Midbrain (tissue), 1 donor: ENCODE data around the gene P2RX7.
A peak's percentile ranks its signal among the peaks of the same experiment; 100 is the strongest.
"Not testable (repeated sequence)": the region's sequence is repeated elsewhere in the genome, so short reads cannot be mapped to it uniquely, and the experiment has no call there.

Experiments
- DNase-seq: peaks from one replicate; lab custom pipeline; 2025; lab: John Stamatoyannopoulos, UW

P2RX7 gene

DNA sequence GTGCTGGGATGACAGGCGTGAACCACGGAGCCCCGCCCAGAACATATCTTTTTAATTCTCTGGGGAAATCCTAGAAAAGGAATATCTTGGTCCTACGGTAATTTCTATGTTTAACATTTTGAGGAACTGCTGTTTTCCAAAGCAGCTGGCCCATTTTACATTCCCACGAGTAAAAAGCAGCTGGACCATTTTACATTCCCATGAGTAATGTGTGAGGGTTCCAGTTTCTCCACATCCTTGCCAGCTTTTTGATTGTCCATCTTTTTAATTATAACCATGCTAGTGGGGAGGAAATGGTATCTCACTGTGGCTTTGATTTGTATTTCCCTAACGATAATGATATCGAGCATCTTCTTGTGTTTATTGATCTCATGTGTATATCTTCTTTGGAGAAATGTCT is 72.8 kb downstream of the P2RX7 start:
- no peak for DNase-seq

DNA sequence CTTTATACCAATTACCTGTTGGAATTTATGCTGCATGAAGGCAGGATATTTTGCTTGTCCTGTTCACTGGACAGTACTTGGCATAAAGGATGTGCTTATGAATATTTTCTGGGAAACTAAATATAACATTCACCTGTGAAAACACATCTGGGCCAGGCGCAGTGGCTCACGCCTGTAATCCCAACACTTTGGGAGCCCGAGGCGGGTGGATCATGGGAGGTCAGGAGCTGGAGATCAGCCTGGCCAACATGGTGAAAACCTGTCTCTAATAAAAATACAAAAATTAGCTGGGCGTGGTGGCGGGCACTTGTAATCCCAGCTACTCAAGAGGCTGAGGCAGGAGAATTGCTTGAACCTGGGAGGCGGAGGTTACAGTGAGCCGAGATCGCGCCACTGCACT is 75.9 kb downstream of the P2RX7 start:
- not testable (repeated sequence) for DNase-seq

DNA sequence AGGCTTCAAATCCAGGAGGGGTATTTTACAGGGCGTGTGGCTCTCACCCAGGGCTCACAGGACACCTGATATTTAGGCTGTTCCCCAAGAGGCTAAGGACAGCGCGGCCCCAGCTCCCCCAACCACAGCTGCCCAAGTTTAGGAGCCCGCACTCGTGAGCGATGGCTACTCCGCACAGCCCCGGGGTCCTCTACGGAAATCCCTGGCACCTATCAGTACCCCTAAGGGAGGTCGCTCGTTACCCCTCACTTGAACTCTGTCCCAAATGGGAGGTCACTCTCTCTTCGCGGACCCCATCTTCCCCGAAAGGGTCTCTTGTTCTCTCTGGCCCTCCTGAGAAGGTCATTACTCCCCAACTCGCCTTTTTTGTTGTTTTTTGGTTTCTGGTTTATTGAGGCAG is 76.5 kb downstream of the P2RX7 start:
- DNase-seq, result no peak

DNA sequence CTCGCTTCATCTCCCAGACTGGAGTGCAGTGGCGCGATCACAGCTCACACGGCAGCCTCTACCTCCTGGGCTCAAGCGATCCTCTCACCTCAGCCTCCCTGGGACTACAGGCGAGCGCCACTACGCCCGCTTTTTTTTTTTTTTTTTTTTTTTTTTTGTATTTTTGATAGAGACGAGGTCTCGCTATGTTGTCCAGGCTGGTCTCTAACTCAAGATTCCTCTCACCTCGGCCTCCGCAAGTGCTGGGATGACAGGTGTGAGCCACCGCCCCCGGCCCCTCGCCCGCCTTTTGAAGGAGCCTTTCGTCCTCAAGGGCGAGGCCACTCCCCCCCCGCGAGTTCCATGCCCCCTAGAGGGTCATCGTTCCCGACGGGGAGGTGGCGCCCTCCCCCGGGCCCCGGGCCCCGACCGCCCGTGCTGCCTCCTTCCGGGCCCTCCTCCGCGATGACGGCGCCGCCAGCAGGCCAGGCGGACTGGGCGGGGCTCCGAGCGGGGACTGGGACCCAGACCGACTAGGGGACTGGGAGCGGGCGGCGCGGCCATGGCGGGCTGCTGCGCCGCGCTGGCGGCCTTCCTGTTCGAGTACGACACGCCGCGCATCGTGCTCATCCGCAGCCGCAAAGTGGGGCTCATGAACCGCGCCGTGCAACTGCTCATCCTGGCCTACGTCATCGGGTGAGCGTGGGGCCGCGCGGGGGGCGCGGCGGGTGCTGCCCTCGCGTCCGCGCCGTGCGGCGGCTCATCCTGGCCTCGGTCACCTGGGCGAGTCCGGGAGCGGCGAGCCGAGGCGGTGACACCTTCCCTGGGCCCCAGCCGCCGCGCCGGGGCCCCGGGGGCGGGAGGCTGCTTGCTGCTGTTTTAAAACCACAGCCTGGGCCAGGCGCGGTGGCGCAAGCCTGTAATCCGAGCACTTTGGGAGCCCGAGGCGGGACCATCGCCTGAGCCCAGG is 77.2 kb downstream of the P2RX7 start, which contains the start of gene P2RX4:
Gene P2RX4, plus strand, starts transcription at position 506 of the 949 bp plus-strand sequence. Its CDS starts 36 bp downstream, at position 542.
- DNase-seq, result peak; percentile 83

DNA sequence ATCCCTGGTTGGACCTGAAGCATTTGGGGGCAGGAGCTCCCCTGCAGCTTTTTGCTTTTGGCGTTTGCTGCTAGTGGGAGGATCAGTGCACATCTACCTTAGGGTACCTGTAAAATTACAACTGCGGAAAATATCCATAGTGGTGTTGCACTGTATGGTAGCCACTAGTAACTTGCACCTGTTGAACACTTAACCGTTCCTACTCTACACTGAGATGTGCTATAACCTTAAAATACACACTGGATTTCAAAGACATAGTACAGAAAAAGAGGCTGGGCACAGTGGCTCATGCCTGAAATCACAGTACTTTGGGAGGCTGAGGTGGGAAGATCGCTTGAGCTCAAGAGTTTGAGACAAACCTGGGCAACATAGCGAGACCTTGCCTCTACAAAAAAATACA is 80.2 kb downstream of the P2RX7 start:
- no peak for DNase-seq

DNA sequence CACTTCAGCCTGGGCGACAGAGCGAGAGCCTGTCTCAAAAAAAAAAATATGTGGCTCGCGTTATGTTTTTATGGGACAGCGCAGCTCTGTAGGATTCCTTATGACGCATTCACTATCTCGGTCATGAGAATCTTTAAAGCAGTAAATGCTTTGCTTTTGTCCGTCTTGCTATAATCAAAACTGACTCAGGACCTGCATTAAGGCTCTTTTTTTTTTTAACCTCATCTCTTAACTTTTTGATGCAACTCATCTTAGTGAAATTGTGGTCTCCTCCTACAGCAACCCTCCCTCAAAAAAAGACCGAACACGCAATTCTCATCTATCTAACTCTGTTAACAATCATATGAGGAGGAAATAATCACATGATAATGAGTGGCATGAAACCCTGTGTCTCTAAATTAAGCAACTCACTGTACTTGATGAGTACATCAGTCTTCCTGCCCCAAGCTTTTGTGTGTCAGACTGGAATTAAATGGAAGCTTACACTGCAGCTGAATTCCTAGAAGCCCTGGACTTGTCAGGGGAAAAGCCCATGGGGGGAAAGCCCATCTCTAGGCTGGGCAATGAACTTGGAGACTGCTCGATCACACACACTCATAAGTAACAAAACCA is 81.6 kb downstream of the P2RX7 start:
- no peak for DNase-seq

GRCh38 chr12:121214855-121215745 is 82.4 kb downstream of the P2RX7 start:
- no peak for DNase-seq

- no peak for DNase-seq
Measured at GRCh38 chr12:121216102-121216501, 83.4 kb downstream of the P2RX7 start.

- no peak for DNase-seq
Measured at GRCh38 chr12:121217063-121217462, 84.4 kb downstream of the P2RX7 start.

DNA sequence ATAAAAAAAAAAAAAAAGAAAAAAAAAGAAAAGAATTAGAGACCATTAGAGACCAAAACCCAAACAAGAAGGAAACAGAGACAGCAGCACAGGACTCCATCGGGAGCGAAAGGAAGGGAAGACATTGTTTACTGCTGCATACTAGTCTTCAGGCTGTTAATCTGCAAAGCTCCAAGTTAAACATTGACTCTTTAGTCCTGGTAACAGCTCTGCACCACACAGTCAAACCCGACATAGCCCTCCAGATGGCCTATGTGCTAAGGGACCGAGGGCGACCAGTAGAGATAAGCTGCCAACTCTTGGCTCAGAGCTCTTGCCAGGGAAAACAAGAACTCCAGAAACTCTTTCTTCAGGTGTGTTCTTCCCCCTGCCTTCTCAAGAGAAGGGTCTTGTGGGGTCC is 85.1 kb downstream of the P2RX7 start:
- no peak for DNase-seq

- DNase-seq, result no peak
Measured at GRCh38 chr12:121218588-121219352, 86.1 kb downstream of the P2RX7 start.

DNA sequence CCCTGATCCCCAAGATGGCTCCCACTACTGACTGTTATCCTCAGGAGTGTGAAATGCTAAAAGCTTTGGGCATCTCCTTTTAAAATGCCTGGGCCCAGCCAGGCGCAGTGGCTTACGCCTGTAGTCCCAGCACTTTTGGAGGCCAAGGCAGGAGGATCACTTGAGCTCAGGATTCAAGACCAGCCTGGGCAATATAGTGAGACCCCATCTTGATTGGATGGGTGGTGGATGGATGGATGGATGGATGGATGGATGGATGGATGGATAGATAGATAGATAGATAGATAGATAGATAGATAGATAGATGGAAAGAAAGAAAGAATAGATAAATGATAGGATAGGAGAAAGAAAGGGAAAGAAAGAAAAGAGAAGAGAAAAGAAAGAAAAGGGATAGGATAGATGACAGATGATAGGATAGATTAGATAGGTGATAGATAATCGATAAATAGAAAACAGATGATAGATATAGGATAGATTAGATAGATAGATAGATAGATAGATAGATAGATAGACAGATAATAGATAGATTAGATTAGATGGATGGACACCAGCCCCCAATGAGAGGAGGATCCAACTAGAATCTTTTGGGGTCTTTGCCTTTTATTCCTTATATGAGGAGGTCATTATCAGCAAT is 86.8 kb downstream of the P2RX7 start:
- no peak for DNase-seq

DNA sequence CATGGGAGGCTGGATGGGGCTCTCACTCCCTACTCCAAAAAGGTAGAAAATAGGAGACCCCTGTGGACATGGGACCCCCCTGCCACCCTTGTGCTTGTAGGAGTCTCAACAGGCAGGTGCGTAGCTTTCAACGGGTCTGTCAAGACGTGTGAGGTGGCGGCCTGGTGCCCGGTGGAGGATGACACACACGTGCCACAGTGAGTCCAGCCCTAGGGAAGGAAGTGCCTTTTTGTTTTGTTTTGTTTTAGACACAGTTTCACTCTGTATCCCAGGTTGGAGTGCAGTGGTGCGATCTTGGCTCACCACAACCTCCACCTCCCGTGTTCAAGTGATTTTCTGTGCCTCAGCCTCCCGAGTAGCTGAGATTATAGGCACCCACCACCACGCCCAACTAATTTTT is 90.2 kb downstream of the P2RX7 start:
- no peak for DNase-seq

GRCh38 chr12:121223292-121224285 is 90.9 kb downstream of the P2RX7 start:
- no peak for DNase-seq

DNA sequence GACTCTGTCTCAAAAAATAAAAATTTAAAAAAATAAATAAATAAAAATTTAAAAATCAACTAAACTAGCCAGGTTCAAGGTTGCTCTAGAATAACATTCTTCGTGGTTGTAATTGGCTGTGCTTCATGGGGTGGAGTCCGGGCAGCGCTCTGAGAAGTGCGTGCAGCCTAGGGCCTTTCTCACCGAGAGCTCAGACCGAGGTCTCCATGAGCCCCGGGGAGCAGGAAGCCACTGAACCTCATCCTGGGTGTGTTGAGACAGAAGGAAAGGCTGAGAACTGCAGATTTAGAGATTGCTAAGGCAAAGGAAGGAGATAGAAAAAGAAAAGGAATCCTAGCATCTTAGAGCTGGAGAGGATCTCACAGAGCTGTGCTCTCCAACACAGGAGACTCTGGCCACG is 91.9 kb downstream of the P2RX7 start:
- no peak for DNase-seq

GRCh38 chr12:121226399-121226798 is 93.7 kb downstream of the P2RX7 start:
- DNase-seq, result no peak

DNA sequence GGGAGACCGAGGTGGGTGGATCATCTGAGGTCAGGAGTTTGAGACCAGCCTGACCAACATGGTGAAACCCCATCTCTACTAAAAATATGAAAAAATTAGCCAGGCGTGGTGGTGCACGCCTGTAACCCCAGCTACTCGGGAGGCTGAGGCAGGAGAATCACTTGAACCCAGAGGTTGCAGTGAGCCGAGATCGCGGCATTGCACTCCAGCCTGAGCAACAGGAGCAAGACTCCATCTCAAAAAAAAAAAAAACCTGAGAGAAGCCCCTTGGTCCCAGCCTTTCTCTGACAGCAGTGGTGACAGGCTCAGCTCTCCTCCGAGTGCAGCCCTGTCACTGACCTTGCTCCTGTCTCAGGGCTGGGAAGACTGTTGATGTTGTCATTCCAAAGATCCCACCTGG is 94.2 kb downstream of the P2RX7 start:
- DNase-seq, result not testable (repeated sequence)

DNA sequence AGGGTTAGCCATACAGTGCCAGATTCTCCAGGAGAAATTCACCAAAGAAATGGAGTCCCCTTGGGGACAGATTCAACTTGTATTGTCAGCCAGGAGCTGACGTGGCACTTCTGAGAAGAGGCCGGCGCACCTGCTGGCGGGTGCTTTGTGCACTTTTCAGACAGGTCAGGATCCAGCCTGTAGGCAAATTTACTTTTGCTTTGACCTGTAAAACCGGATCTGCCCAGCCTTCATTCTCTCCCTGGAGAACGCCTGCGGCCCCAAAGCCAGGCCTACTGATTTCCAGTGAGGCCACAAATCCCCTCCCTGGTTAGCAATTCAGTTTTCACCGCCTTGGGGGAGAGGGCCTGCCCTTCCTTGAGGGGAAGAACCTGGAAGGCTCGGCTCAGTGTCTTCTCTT is 94.6 kb downstream of the P2RX7 start:
- DNase-seq, result no peak

DNA sequence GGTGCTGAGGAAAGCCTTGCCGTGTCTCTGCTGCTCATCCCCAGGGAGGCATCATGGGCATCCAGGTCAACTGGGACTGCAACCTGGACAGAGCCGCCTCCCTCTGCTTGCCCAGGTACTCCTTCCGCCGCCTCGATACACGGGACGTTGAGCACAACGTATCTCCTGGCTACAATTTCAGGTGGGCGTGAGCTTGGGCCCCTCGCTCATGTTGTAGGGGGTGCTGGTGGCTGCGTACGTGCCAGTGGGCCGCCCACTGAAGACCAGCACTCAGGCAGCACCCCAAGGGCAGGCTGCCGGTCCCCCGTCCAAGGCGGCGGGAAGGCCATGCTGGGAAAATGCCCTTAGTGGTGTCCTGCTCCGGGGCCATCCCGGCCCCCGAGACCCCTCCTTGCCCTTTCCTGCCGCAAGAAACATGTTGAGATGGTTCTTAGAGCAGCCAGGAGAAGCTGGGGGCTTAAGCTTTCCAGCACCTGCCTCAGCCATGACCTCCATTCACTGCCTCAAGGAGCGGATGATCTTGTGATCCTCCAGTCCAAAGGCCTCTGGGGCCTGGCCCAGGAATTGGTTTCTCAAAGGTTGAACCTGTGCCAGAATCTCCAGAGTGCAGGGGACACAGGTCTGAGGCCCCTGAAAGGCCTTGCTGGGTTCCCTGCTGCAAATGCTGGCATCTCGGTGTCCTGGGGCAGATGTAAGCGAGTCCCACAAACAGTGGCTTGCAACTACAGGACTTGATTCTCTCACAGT is 96.4 kb downstream of the P2RX7 start:
- DNase-seq, result no peak
